ENCODE data around the gene AHCTF1. TPM values are rescaled to one million over a fixed set of nuclear protein-coding genes. Genes with fewer than 3 reads are reported as not detected.

Gene AHCTF1
- polyA plus RNA-seq, 1 experiment, result 6.1 TPM

GRCh38 chr1:246838118-246838456 lies 93.7 kb downstream of the AHCTF1 start:
- no peak for DNase-seq (ENCODE audit: low read depth)
- ChIA-PET CTCF (no interaction called here), POLR2A (no interaction called here)
- Histone ChIP-seq H3K36me3 (ENCODE audit: control insufficient read depth, insufficient read depth, low read length) (0 out of 2 replicates have a peak, but pooled peaks cover 2% of the 10 kb centered on the region), H3K27me3 (ENCODE audit: control insufficient read depth, insufficient read depth, low read length) (no peaks in the 10 kb centered on the region), H3K4me3 (ENCODE audit: low read depth, low read length) (no peak overlapping the region)
- TF ChIP-seq CTCF (IDR thresholded peaks at IDR 0.05; ENCODE audit: insufficient read depth, low read depth, low read length), result no peak

GRCh38 chr1:246837418-246838117 lies 94.2 kb downstream of the AHCTF1 start:
- ChIA-PET CTCF (no interaction called here), POLR2A (no interaction called here)
- DNase-seq (ENCODE audit: low read depth), result no peak
- Histone ChIP-seq H3K4me3 (ENCODE audit: low read depth, low read length) (no peak overlapping the region), H3K27me3 (ENCODE audit: control insufficient read depth, insufficient read depth, low read length) (no peaks in the 10 kb centered on the region), H3K36me3 (ENCODE audit: control insufficient read depth, insufficient read depth, low read length) (no peaks in the 10 kb centered on the region)
- no peak for TF ChIP-seq CTCF (IDR thresholded peaks at IDR 0.05; ENCODE audit: insufficient read depth, low read depth, low read length)

- ChIA-PET CTCF (interaction anchor here (0.6 kb wide), 1 partner anchor 46 kb away, joined by 3 read pairs; no protein-coding TSS in a partner anchor), POLR2A (no interaction called here)
- no peak overlapping the region for H3K4me3 ChIP-seq (ENCODE audit: low read depth, low read length)
- TF ChIP-seq CTCF (IDR thresholded peaks at IDR 0.05; ENCODE audit: insufficient read depth, low read depth, low read length), result no peak
- no peaks in the 10 kb centered on the region for H3K27me3 ChIP-seq (ENCODE audit: control insufficient read depth, insufficient read depth, low read length)
- DNase-seq (ENCODE audit: low read depth), result no peak
- H3K36me3 ChIP-seq (ENCODE audit: control insufficient read depth, insufficient read depth, low read length), result no peaks in the 10 kb centered on the region
These were observed 95.4 kb downstream of the AHCTF1 start for GRCh38 chr1:246836209-246836966.

- ChIA-PET POLR2A (no interaction called here), CTCF (no interaction called here)
- H3K4me3 ChIP-seq (ENCODE audit: low read depth, low read length), result no peak overlapping the region
- no peaks in the 10 kb centered on the region for H3K36me3 ChIP-seq (ENCODE audit: control insufficient read depth, insufficient read depth, low read length)
- no peak for TF ChIP-seq CTCF (IDR thresholded peaks at IDR 0.05; ENCODE audit: insufficient read depth, low read depth, low read length)
- no peaks in the 10 kb centered on the region for H3K27me3 ChIP-seq (ENCODE audit: control insufficient read depth, insufficient read depth, low read length)
- no peak for DNase-seq (ENCODE audit: low read depth)
These were observed 100.2 kb downstream of the AHCTF1 start for GRCh38 chr1:246831543-246831942.

GRCh38 chr1:246828818-246829217 lies 102.9 kb downstream of the AHCTF1 start:
- Histone ChIP-seq H3K4me3 (ENCODE audit: low read depth, low read length) (no peak overlapping the region), H3K36me3 (ENCODE audit: control insufficient read depth, insufficient read depth, low read length) (no peaks in the 10 kb centered on the region), H3K27me3 (ENCODE audit: control insufficient read depth, insufficient read depth, low read length) (no peaks in the 10 kb centered on the region)
- POLR2A ChIA-PET, result no interaction called here
- DNase-seq (ENCODE audit: low read depth), result no peak
- TF ChIP-seq CTCF (IDR thresholded peaks at IDR 0.05; ENCODE audit: insufficient read depth, low read depth, low read length), result no peak
- CTCF ChIA-PET, result no interaction called here

Measured in BJ (cell line).